SH-SY5Y (cell line): ENCODE data around the gene GABRA4.

Source experiments
- GATA2 ChIP-seq: IDR thresholded peaks from 2 replicates; pipeline ENCODE4 v1.6.1; 2011; ENCODE audit warnings: mild to moderate bottlenecking, low read depth, low read length
- GATA3 ChIP-seq: IDR thresholded peaks from 2 replicates; pipeline ENCODE4 v1.6.1; 2011; ENCODE audit warnings: low read depth, mild to moderate bottlenecking, low read length, moderate library complexity

- no peak for TF ChIP-seq GATA2
- TF ChIP-seq GATA3: no peak
Observed at GRCh38 chr4:46955601-46956000, 37.8 kb downstream of the GABRA4 start.
